ENCODE data around the gene PCBP3. TPM values are rescaled to one million over a fixed set of nuclear protein-coding genes. Genes with fewer than 3 reads are reported as not detected.

Gene PCBP3
- total and polyA plus RNA-seq, 2 of the 13 experiments (the other 11 are each of a cell fraction or from before 2014, with no cell fraction given), result not detected

- in situ Hi-C loops (cut with HindIII; ENCODE audit: extremely low pct_ligation_motif_present, low pct_unique_long_range_greater_than_20kb), result no loop called here
- Histone ChIP-seq H2AFZ (ENCODE audit: low read length) (no peak overlapping the region), H3K36me3 (replicated peaks in 1 of 2; ENCODE audit: control insufficient read depth in 1 of 2, insufficient read depth in 2 of 2, low read length in 2 of 2) (no peaks in the 10 kb centered on the region), H3K4me1 (ENCODE audit: insufficient read depth, low read length) (0 out of 2 replicates have a peak, but pooled peaks cover 5% of the 10 kb centered on the region), H4K20me1 (ENCODE audit: insufficient read depth, low read length) (no peaks in the 10 kb centered on the region), H3K9me3 (ENCODE audit: low read length) (no peaks in the 10 kb centered on the region), H3K4me2 (ENCODE audit: low read depth, low read length) (no peak overlapping the region), H3K79me2 (ENCODE audit: insufficient read depth, low read length) (no peaks in the 10 kb centered on the region), H3K27me3 (ENCODE audit: control insufficient read depth in 1 of 2, insufficient read depth in 2 of 2, low read length in 2 of 2) (peaks cover 23 to 88% of the 10 kb centered on the region in 2 experiments), H3K27ac (ENCODE audit: extremely low read length, insufficient read depth, low read length) (no peak overlapping the region), H3K9ac (ENCODE audit: insufficient read depth, low read depth, low read length) (no peak overlapping the region), H3K4me3 (replicated peaks in 1 of 3; ENCODE audit: insufficient read depth in 1 of 3, low read depth in 2 of 3, low read length in 3 of 3) (no peak overlapping the region)
- 24% methylated on average over 10 of the region's 11 CpGs for WGBS (ENCODE audit: low lambda C conversion rate)
- CTCF ChIA-PET (ENCODE audit: low intra/inter-chr PET ratio, low total read pairs), result no interaction called here
- FAIRE-seq, result no peak
- no peak for DNase-seq (ENCODE audit: low spot score)
- intact Hi-C loops (cut with micrococcal nuclease; ENCODE audit: unreplicated experiment), result no loop called here
- no TSS peak for BruUV-seq (replicated peaks)
- POLR2A ChIA-PET, result no interaction called here
- no peak for ATAC-seq
- TF ChIP-seq BRF2 (CRISPR knock-in tag; IDR thresholded peaks at IDR 0.05) (no peak), ZNF124 (CRISPR knock-in tag; IDR thresholded peaks at IDR 0.05) (no peak), ZNF446 (CRISPR knock-in tag; IDR thresholded peaks at IDR 0.05) (no peak), ZNF550 (CRISPR knock-in tag; IDR thresholded peaks at IDR 0.05; ENCODE audit: borderline replicate concordance) (no peak), AKAP8 (CRISPR knock-in tag; IDR thresholded peaks at IDR 0.05) (no peak), NFIB (CRISPR knock-in tag; IDR thresholded peaks at IDR 0.05; ENCODE audit: borderline replicate concordance) (no peak), ZMAT3 (CRISPR knock-in tag; conservative IDR thresholded peaks at IDR 0.05) (no peak), KDM6A (CRISPR knock-in tag; IDR thresholded peaks at IDR 0.05; ENCODE audit: low read depth) (no peak), FOSL2 (CRISPR knock-in tag; IDR thresholded peaks at IDR 0.05) (no peak), RXRA (CRISPR knock-in tag; IDR thresholded peaks at IDR 0.05) (no peak), MYNN (CRISPR knock-in tag; IDR thresholded peaks at IDR 0.05; ENCODE audit: low read depth) (no peak)
- TF ChIP-seq, protein P1, sequence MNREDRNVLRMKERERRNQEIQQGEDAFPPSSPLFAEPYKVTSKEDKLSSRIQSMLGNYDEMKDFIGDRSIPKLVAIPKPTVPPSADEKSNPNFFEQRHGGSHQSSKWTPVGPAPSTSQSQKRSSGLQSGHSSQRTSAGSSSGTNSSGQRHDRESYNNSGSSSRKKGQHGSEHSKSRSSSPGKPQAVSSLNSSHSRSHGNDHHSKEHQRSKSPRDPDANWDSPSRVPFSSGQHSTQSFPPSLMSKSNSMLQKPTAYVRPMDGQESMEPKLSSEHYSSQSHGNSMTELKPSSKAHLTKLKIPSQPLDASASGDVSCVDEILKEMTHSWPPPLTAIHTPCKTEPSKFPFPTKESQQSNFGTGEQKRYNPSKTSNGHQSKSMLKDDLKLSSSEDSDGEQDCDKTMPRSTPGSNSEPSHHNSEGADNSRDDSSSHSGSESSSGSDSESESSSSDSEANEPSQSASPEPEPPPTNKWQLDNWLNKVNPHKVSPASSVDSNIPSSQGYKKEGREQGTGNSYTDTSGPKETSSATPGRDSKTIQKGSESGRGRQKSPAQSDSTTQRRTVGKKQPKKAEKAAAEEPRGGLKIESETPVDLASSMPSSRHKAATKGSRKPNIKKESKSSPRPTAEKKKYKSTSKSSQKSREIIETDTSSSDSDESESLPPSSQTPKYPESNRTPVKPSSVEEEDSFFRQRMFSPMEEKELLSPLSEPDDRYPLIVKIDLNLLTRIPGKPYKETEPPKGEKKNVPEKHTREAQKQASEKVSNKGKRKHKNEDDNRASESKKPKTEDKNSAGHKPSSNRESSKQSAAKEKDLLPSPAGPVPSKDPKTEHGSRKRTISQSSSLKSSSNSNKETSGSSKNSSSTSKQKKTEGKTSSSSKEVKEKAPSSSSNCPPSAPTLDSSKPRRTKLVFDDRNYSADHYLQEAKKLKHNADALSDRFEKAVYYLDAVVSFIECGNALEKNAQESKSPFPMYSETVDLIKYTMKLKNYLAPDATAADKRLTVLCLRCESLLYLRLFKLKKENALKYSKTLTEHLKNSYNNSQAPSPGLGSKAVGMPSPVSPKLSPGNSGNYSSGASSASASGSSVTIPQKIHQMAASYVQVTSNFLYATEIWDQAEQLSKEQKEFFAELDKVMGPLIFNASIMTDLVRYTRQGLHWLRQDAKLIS (CRISPR knock-in tag; IDR thresholded peaks at IDR 0.05), result no peak
- TF ChIP-seq, protein P2, sequence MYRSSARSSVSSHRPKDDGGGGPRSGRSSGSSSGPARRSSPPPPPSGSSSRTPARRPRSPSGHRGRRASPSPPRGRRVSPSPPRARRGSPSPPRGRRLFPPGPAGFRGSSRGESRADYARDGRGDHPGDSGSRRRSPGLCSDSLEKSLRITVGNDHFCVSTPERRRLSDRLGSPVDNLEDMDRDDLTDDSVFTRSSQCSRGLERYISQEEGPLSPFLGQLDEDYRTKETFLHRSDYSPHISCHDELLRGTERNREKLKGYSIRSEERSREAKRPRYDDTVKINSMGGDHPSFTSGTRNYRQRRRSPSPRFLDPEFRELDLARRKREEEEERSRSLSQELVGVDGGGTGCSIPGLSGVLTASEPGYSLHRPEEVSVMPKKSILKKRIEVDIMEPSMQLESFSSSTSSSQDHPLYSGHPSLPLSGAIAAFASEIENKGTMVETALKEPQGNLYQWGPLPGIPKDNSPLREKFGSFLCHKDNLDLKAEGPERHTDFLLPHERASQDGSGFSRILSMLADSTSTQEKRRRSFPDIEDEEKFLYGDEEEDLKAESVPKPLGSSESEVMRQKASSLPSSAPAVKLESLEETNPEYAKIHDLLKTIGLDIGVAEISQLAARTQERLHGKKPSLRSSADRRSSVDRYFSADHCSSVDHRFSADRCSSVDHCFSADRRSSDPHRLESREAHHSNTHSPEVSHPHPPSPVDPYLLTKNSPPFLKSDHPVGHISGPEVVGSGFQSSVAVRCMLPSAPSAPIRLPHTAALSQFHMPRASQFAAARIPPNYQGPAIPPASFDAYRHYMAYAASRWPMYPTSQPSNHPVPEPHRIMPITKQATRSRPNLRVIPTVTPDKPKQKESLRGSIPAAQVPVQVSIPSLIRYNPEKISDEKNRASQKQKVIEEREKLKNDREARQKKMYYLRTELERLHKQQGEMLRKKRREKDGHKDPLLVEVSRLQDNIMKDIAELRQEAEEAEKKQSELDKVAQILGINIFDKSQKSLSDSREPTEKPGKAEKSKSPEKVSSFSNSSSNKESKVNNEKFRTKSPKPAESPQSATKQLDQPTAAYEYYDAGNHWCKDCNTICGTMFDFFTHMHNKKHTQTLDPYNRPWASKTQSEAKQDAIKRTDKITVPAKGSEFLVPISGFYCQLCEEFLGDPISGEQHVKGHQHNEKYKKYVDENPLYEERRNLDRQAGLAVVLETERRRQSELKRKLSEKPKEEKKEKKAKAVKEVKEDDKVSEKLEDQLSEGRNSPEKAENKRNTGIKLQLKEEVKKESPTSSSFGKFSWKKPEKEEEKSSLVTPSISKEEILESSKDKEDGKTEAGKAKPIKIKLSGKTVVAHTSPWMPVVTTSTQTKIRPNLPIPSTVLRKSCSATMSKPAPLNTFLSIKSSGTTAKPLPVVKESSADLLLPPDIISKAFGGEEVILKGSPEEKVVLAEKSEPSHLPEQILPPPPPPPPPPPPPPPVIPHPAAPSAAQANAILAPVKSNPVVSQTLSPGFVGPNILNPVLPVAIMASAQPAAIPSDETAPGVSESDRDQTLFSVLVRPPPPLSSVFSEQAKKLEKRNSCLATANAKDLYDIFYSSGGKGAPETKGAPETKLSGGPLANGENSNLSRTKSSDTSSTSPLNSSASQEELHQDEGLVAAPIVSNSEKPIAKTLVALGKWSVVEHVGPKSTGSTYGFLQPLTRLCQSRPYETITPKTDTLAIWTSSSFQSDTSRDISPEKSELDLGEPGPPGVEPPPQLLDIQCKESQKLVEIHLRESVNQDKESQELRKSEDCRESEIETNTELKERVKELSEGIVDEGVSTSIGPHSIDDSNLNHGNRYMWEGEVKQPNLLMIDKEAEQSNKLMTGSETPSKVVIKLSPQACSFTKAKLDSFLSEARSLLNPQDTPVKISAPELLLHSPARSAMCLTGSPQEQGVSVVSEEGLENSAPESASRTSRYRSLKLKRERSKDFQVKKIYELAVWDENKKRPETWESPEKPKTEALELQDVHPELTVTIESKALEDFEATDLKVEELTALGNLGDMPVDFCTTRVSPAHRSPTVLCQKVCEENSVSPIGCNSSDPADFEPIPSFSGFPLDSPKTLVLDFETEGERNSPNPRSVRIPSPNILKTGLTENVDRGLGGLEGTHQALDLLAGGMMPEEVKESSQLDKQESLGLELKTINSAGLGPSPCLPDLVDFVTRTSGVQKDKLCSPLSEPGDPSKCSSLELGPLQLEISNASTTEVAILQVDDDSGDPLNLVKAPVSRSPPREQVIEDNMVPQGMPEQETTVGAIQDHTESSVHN (CRISPR knock-in tag; IDR thresholded peaks at IDR 0.05), result no peak
Observed at GRCh38 chr21:45872902-45873301, 229.4 kb downstream of the PCBP3 start.

Data from HepG2 (cell line).